Measurements from ENCODE around the gene GGA1.

DNA sequence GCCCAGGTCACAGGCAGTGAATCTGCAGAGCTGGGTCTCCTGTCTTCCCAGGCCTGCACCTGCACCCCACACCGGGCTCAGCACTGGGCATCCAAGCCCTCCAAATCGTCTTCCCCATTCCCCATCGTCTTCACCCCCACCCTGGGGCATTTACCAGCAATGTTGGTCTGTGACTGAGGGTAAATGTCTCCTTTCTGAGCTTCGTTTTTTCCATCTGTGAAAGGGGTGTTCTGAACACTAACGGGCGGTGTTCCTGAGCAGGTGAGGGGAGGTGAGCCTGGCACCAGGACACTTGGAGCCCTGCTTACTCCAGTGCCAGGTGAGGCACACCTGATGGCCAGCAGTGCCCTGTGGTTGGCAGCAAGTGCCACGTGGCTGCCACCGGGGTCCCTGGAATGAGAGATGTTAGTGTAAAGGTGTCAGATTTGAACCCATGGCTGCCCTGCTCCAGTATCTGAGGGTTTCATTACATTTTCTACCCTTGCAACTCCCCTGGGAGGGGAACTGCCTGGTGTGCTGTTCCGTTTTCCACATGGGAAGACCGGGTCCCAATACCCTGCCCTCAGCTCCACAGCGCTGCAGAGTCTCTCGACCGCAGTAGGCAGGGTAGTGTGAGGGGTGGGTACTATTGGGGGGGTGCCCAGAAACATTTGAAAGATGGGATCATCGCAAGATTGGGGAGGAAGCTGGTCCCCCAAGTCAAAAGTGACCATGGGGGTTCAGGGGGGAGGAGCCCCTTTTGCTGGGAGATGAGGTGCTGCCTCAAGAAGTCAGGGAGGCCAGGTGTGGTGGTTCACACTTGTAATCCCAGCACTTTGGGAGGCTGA is 46.4 kb upstream of the GGA1 start:
- TF ChIP-seq CTCF (conservative IDR thresholded peaks at IDR 0.05; ENCODE audit: low read depth, low read length), result no peak
- no peak for TF ChIP-seq MXI1 (IDR thresholded peaks at IDR 0.05; ENCODE audit: borderline replicate concordance, low read depth, low read length)
- no peak for TF ChIP-seq RFX5 (IDR thresholded peaks at IDR 0.05; ENCODE audit: low read depth, low read length)
- TF ChIP-seq POLR2A (IDR thresholded peaks at IDR 0.05; ENCODE audit: low read depth, low read length), result no peak
- no peak for TF ChIP-seq CEBPB (IDR thresholded peaks at IDR 0.05; ENCODE audit: low read depth, low read length)
- no peak for TF ChIP-seq MAZ (IDR thresholded peaks at IDR 0.05; ENCODE audit: borderline replicate concordance, low read depth, low read length)
- TF ChIP-seq FOS (IDR thresholded peaks at IDR 0.05; ENCODE audit: low read depth, low read length), result no peak
- no peak for TF ChIP-seq NFE2L2 (IDR thresholded peaks at IDR 0.05; ENCODE audit: low read depth, low read length)
- TF ChIP-seq, protein P1, sequence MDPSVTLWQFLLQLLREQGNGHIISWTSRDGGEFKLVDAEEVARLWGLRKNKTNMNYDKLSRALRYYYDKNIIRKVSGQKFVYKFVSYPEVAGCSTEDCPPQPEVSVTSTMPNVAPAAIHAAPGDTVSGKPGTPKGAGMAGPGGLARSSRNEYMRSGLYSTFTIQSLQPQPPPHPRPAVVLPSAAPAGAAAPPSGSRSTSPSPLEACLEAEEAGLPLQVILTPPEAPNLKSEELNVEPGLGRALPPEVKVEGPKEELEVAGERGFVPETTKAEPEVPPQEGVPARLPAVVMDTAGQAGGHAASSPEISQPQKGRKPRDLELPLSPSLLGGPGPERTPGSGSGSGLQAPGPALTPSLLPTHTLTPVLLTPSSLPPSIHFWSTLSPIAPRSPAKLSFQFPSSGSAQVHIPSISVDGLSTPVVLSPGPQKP (IDR thresholded peaks at IDR 0.05; ENCODE audit: borderline replicate concordance, low read depth, low read length), result no peak

All from IMR-90 (cell line).